ENCODE measurements around the gene THOC1. TPM values are rescaled to one million over a fixed set of nuclear protein-coding genes. Genes with fewer than 3 reads are reported as not detected.

Gene THOC1
- total RNA-seq, 1 experiment from 2014 or later: 28.1 TPM

- no peak overlapping the region for H3K4me3 ChIP-seq
- H3K27me3 ChIP-seq: no peaks in the 10 kb centered on the region
- no peaks in the 10 kb centered on the region for H3K9me3 ChIP-seq
- H3K36me3 ChIP-seq: peaks cover 64% of the 10 kb centered on the region
- no peak for DNase-seq
Observed at GRCh38 chr18:199214-199613, 68.6 kb downstream of the THOC1 start.

- DNase-seq: no peak
- no peak overlapping the region for H3K4me3 ChIP-seq
- H3K27me3 ChIP-seq: no peaks in the 10 kb centered on the region
- H3K9me3 ChIP-seq: no peaks in the 10 kb centered on the region
- H3K36me3 ChIP-seq: peaks cover 63% of the 10 kb centered on the region
Observed at GRCh38 chr18:195651-196050, 72.2 kb downstream of the THOC1 start.

- Histone ChIP-seq H3K27me3 (no peaks in the 10 kb centered on the region), H3K9me3 (no peaks in the 10 kb centered on the region), H3K36me3 (peaks cover 39% of the 10 kb centered on the region), H3K4me3 (no peak overlapping the region)
- DNase-seq: no peak
Observed at GRCh38 chr18:192801-193200, 75.0 kb downstream of the THOC1 start.

- no peak overlapping the region for H3K4me3 ChIP-seq
- DNase-seq: no peak
- peaks cover 32% of the 10 kb centered on the region for H3K36me3 ChIP-seq
- H3K27me3 ChIP-seq: no peaks in the 10 kb centered on the region
- H3K9me3 ChIP-seq: no peaks in the 10 kb centered on the region
Observed at GRCh38 chr18:191725-192124, 76.1 kb downstream of the THOC1 start.

- no peak for DNase-seq
- no peaks in the 10 kb centered on the region for H3K27me3 ChIP-seq
- peaks cover 23% of the 10 kb centered on the region for H3K36me3 ChIP-seq
- H3K4me3 ChIP-seq: no peak overlapping the region
- H3K9me3 ChIP-seq: no peaks in the 10 kb centered on the region
Observed at GRCh38 chr18:189254-189653, 78.6 kb downstream of the THOC1 start.

- DNase-seq: no peak
- Histone ChIP-seq H3K27me3 (no peaks in the 10 kb centered on the region), H3K9me3 (no peaks in the 10 kb centered on the region), H3K36me3 (peaks cover 31% of the 10 kb centered on the region), H3K4me3 (no peak overlapping the region)
Observed at GRCh38 chr18:183769-184168, 84.1 kb downstream of the THOC1 start.

- H3K4me3 ChIP-seq: no peak overlapping the region
- H3K9me3 ChIP-seq: no peaks in the 10 kb centered on the region
- DNase-seq: no peak
- peaks cover 30% of the 10 kb centered on the region for H3K36me3 ChIP-seq
- H3K27me3 ChIP-seq: no peaks in the 10 kb centered on the region
Observed at GRCh38 chr18:181711-182110, 86.1 kb downstream of the THOC1 start.

- H3K4me3 ChIP-seq: no peak overlapping the region
- no peak for DNase-seq
- H3K36me3 ChIP-seq: peaks cover 32% of the 10 kb centered on the region
- no peaks in the 10 kb centered on the region for H3K9me3 ChIP-seq
- no peaks in the 10 kb centered on the region for H3K27me3 ChIP-seq
Observed at GRCh38 chr18:179499-179898, 88.3 kb downstream of the THOC1 start.

GRCh38 chr18:172361-172760 lies 95.5 kb downstream of the THOC1 start:
- H3K9me3 ChIP-seq: no peaks in the 10 kb centered on the region
- no peak for DNase-seq
- H3K36me3 ChIP-seq: peaks cover 32% of the 10 kb centered on the region
- H3K27me3 ChIP-seq: no peaks in the 10 kb centered on the region
- H3K4me3 ChIP-seq: no peak overlapping the region

Other genes with a start within 250 kb of the THOC1 start
- not detected in 2 replicates for gene TUBB8B, start 218.4 kb downstream of the THOC1 start, total RNA-seq (2014; rRNA removed; shearing (Covaris generic); ENCODE audit: low replicate concordance)
- 13.1 and 25.8 TPM in 2 replicates for gene USP14, start 109.5 kb downstream of the THOC1 start, total RNA-seq (2014; rRNA removed; shearing (Covaris generic); ENCODE audit: low replicate concordance)
- gene COLEC12, start 232.7 kb upstream of the THOC1 start, total RNA-seq (2014; rRNA removed; shearing (Covaris generic); ENCODE audit: low replicate concordance): 27.4 and 28.2 TPM in 2 replicates